22Rv1 (cell line): ENCODE data around the gene CAPN11.

Source experiments
- CTCF ChIP-seq: fragments of 450-650 bp; IDR thresholded peaks from 2 replicates; pipeline ENCODE4 v1.5.1; 2017; ENCODE audit warnings: mild to moderate bottlenecking
- ZFX ChIP-seq: fragments of 450-650 bp; IDR thresholded peaks from 2 replicates; pipeline ENCODE4 v1.6.1; 2017; ENCODE audit warnings: antibody characterized with exemption, borderline replicate concordance

GRCh38 chr6:44220913-44221290, 62.3 kb downstream of the CAPN11 start:
- no peak for TF ChIP-seq CTCF
- TF ChIP-seq ZFX, result no peak
